Measurements from ENCODE around the gene GUCY2D.
"Not testable (repeated sequence)": the region's sequence is repeated elsewhere in the genome, so short reads cannot be mapped to it uniquely, and the experiment has no call there.

The GUCY2D gene

DNA sequence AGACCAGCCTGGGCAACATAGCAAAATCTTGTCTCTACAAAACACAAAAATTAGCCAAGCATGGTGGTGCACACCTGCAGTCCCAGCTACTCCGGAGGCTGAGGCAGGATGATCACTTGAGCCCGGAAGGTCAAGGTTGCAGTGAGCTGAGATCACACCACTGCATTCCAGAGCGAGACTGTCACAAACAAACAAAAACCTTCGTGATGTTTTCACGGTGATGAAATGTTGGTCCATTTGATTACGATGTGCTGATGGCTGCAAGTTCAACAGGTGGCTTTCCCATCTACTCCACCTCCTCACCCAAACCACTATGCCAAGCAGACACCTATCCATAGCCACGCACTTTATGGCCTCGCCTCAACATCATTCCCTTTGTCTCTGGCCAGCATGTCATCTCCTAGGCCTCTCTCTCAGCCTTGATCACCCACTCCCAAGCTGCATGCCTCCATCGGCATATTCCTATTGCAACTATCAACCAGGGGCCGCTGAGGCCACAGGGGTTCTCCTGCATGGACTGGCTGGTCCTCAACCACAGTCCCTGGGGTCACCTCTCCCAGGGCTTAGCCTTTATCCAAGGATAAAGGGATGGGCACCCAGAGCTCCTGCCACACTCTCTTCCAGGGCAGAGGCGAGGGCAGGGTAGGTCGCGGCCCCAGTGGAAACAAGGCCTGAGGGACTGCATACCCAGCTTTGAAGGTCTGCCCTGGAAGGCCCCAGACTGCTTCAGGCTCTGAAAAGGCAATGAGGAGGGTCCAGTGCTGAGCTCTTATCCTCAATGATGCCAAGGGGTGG is 19.3 kb downstream of the GUCY2D start:
- Histone ChIP-seq H3K4me3 (ENCODE audit: low read depth, low read length) (no peak overlapping the region), H3K9me3 (ENCODE audit: control insufficient read depth, low read length) (no peaks in the 10 kb centered on the region), H3K9ac (no peak overlapping the region), H3K79me2 (no peaks in the 10 kb centered on the region), H3K27me3 (ENCODE audit: control insufficient read depth, insufficient read depth, low read length) (no peaks in the 10 kb centered on the region), H3K36me3 (ENCODE audit: control insufficient read depth, insufficient read depth, low read length) (no peaks in the 10 kb centered on the region), H3K4me1 (peaks cover 5% of the 10 kb centered on the region), H2AFZ (no peak overlapping the region), H3K27ac (no peak overlapping the region), H3K4me2 (ENCODE audit: low read length) (no peak overlapping the region)
- TF ChIP-seq, protein P1, sequence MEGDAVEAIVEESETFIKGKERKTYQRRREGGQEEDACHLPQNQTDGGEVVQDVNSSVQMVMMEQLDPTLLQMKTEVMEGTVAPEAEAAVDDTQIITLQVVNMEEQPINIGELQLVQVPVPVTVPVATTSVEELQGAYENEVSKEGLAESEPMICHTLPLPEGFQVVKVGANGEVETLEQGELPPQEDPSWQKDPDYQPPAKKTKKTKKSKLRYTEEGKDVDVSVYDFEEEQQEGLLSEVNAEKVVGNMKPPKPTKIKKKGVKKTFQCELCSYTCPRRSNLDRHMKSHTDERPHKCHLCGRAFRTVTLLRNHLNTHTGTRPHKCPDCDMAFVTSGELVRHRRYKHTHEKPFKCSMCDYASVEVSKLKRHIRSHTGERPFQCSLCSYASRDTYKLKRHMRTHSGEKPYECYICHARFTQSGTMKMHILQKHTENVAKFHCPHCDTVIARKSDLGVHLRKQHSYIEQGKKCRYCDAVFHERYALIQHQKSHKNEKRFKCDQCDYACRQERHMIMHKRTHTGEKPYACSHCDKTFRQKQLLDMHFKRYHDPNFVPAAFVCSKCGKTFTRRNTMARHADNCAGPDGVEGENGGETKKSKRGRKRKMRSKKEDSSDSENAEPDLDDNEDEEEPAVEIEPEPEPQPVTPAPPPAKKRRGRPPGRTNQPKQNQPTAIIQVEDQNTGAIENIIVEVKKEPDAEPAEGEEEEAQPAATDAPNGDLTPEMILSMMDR (IDR thresholded peaks at IDR 0.05): no peak

DNA sequence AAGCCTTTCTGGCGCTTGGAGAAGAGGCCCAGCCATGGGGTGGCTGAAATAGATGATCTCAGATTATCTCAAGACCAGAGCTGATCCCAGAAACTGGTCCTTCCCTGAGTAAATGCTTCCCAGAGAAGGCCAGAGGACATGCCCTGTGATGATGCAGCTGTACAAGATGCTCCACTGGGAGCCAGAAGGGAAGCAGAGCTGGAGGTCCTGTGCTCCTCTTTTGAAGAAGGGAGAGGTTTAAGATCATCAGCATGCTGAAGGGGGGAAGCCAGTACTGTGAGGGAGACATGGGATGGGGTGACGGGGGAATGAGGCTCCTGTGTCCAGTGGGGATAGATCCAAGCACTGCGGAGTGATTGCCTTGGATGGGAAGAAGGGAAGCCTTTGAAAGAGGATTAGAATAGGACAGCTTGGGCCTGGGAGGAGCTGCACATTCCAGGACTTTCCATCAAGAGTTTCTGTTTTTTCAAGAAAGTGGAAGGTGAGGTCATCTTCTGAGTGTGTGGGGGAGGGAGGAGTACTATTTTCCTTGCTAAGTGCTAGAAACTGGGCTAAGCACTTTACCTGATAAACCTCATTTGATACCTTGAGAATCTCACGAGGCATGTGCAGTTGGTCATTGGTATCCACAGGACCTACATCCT is 20.1 kb downstream of the GUCY2D start:
- no peak overlapping the region for H3K4me3 ChIP-seq (ENCODE audit: low read depth, low read length)
- no peaks in the 10 kb centered on the region for H3K27me3 ChIP-seq (ENCODE audit: control insufficient read depth, insufficient read depth, low read length)
- H3K9me3 ChIP-seq (ENCODE audit: control insufficient read depth, low read length): no peaks in the 10 kb centered on the region
- H3K9ac ChIP-seq: no peak overlapping the region
- H3K27ac ChIP-seq: no peak overlapping the region
- H3K4me1 ChIP-seq: no peaks in the 10 kb centered on the region
- TF ChIP-seq, protein P1 (IDR thresholded peaks at IDR 0.05): no peak
- H3K4me2 ChIP-seq (ENCODE audit: low read length): no peak overlapping the region
- no peaks in the 10 kb centered on the region for H3K36me3 ChIP-seq (ENCODE audit: control insufficient read depth, insufficient read depth, low read length)
- H2AFZ ChIP-seq: no peak overlapping the region
- no peaks in the 10 kb centered on the region for H3K79me2 ChIP-seq

DNA sequence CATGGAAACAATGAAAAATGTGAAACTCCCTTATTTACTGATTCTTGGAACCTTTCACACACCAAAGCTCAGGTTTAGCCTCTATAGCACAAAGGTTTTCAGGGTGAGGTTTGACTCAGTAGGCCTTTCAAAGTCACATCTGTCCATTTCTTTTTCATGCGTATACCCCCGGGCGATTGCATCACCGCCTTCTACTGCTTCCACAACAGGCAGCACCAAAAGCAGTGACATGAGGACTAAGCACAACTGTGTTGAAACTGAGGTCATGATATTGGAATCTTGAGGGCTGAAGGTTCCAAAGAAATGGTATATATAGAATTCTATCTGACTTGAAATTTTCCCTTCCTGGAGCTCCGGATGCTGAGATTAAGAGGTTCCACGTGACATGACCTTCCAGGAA is 21.7 kb downstream of the GUCY2D start:
- H3K27me3 ChIP-seq (ENCODE audit: control insufficient read depth, insufficient read depth, low read length); H2AFZ ChIP-seq; H3K4me3 ChIP-seq (ENCODE audit: low read depth, low read length); H3K27ac ChIP-seq; H3K4me1 ChIP-seq; H3K9ac ChIP-seq; H3K9me3 ChIP-seq (ENCODE audit: control insufficient read depth, low read length); H3K4me2 ChIP-seq (ENCODE audit: low read length); H3K36me3 ChIP-seq (ENCODE audit: control insufficient read depth, insufficient read depth, low read length); H3K79me2 ChIP-seq: not testable (repeated sequence)

DNA sequence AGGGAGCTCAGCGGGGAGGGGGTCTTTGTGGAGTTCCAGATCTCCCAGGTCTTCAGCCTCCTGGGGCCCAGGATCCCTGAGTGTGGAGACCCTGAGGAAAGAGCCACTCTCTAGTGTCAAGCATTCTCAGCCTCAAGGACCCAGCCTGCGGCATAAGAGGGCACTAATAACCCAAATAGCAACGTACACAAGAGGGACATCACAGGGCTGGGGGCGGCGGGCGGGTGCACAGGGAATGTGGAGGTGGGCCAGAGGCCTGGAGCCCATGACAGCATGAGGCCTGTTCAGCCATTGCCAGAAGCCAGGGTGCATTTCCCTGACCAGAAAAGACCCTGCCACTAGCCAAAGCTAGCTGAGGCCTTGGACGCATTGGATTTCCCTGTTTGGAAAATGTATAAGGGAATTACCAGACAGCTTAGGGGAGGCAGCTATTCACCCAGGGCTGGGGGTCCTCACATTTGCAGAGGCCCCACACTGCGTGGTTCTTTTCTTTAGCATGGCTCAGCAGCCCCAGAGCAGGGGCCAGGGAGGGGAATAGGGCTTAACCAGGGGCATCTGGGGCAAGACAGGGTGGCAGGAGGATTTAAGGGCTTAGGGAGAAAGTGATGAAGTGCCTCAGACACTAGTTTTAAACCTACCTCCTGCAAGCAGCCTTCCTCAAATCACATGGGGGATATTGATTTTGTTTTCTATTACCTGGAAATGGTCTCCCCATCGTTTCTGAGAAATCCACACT is 22.9 kb downstream of the GUCY2D start:
- TF ChIP-seq, protein P1 (IDR thresholded peaks at IDR 0.05): no peak
- no peak overlapping the region for H3K27ac ChIP-seq
- no peaks in the 10 kb centered on the region for H3K27me3 ChIP-seq (ENCODE audit: control insufficient read depth, insufficient read depth, low read length)
- no peaks in the 10 kb centered on the region for H3K4me1 ChIP-seq
- no peaks in the 10 kb centered on the region for H3K36me3 ChIP-seq (ENCODE audit: control insufficient read depth, insufficient read depth, low read length)
- H3K4me3 ChIP-seq (ENCODE audit: low read depth, low read length): no peak overlapping the region
- no peak overlapping the region for H3K9ac ChIP-seq
- H3K4me2 ChIP-seq (ENCODE audit: low read length): no peak overlapping the region
- H3K9me3 ChIP-seq (ENCODE audit: control insufficient read depth, low read length): no peaks in the 10 kb centered on the region
- no peak overlapping the region for H2AFZ ChIP-seq
- no peaks in the 10 kb centered on the region for H3K79me2 ChIP-seq

DNA sequence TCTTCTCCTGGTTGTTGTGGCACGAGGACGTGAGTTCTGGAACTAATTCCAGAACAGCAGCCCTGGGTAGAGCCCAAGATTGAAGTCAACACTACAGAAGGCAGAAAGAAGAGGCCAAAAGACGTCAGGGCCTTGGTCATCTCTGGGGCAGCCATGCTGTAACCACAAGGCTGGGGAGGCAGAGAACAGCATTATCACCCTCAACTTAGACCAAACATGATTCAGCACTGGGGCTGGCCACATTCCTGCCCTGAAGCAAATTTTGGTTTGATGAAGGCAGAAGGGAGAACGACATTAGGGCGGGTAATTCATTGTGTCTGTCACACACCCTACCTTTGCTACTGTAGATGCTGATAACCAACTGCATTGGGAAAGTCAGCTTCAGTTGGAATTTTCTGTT is 26.7 kb downstream of the GUCY2D start:
- Histone ChIP-seq H3K4me1 (no peaks in the 10 kb centered on the region), H3K4me2 (ENCODE audit: low read length) (no peak overlapping the region), H3K79me2 (no peaks in the 10 kb centered on the region), H3K27me3 (ENCODE audit: control insufficient read depth, insufficient read depth, low read length) (no peaks in the 10 kb centered on the region), H3K9me3 (ENCODE audit: control insufficient read depth, low read length) (no peaks in the 10 kb centered on the region), H3K4me3 (ENCODE audit: low read depth, low read length) (no peak overlapping the region), H3K9ac (no peak overlapping the region), H2AFZ (no peak overlapping the region), H3K27ac (no peak overlapping the region), H3K36me3 (ENCODE audit: control insufficient read depth, insufficient read depth, low read length) (no peaks in the 10 kb centered on the region)
- TF ChIP-seq, protein P1 (IDR thresholded peaks at IDR 0.05): no peak

Data from parathyroid adenoma (tissue), 2 donors.